HG03066 (cell line): ENCODE measurements around the gene MYLIP.

Experiments
- ATAC-seq: cut with Tn5 transposase; IDR thresholded peaks from one replicate; pipeline ENCODE4 v1.9.1; 2021; ENCODE audit warnings: low read depth; ENCODE audit not compliant: unreplicated experiment

MYLIP gene

DNA sequence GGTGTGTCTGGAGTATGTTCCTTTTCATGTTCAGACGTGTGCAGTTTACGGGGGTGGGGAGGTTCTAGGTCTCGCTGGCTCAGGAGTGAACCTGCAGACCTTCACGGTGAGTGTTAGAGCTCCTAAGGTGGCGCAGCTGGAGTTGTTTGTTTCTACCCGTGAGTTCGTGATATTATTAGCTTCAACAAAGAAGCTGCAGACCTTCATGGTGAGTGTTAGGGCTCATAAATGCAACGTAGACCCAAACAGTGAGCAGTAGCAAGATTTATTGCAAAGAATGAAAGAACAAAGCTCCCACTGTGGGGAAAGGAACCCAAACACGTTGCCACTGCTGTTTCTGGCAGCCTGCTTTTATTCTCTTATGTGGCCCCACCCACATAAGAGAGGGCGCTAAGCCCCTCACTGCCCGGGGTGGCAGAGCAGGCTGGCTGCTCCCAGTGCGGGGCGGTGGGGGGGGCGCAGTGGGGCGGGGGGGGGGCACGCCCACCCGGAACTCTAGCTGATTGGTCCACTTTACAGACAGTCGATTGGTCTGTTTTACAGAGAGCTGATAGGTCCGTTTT lies 68.2 kb downstream of the MYLIP start:
- no peak for ATAC-seq
